CD14-positive monocyte (primary cell): ENCODE measurements around the gene TRPV2. TPM values are rescaled to one million over a fixed set of nuclear protein-coding genes. Genes with fewer than 3 reads are reported as not detected.

ENCODE experiments used
- DNase-seq, 3 donors: peaks; one replicate each; pipeline ENCODE4 v3.0.0-alpha.2; 2011 to 2022
- H2AFZ ChIP-seq: 2 replicates; pipeline ENCODE4 v1.6.0; 2012; ENCODE audit warnings: mild to moderate bottlenecking, low read depth, low read length, inconsistent platforms; ENCODE audit not compliant: insufficient read depth, poor library complexity, severe bottlenecking
- H3K27ac ChIP-seq, 2 donors: 1 replicate in 1 of 2; 2 replicates in 1 of 2; pipeline ENCODE4 v1.5.1; 2012 to 2013; ENCODE audit warnings: low read length in 2 of 2, control low read depth in 1 of 2, inconsistent platforms in 1 of 2, low read depth in 1 of 2, mild to moderate bottlenecking in 1 of 2
- H3K27me3 ChIP-seq, 2 donors: one replicate each; pipeline versions ENCODE4 v1.6.0 to v1.6.1; 2011 to 2013; ENCODE audit warnings: low read length in 2 of 2; ENCODE audit not compliant: control insufficient read depth in 2 of 2, insufficient read depth in 2 of 2
- H3K36me3 ChIP-seq, 2 donors: replicated peaks in 1 of 2; 1 replicate in 1 of 2; 2 replicates in 1 of 2; pipeline versions ENCODE4 v1.5.1 to v1.6.1; 2012 to 2013; ENCODE audit warnings: low read length in 2 of 2, control low read depth in 1 of 2, inconsistent platforms in 1 of 2, mild to moderate bottlenecking in 1 of 2; ENCODE audit not compliant: insufficient read depth in 2 of 2, control insufficient read depth in 1 of 2
- H3K4me1 ChIP-seq, 2 donors: 1 replicate in 1 of 2; 2 replicates in 1 of 2; pipeline versions ENCODE4 v1.5.1 to v1.6.1; 2012 to 2013; ENCODE audit warnings: low read length in 2 of 2, control low read depth in 1 of 2, inconsistent platforms in 1 of 2, mild to moderate bottlenecking in 1 of 2, moderate library complexity in 1 of 2; ENCODE audit not compliant: insufficient read depth in 2 of 2, control insufficient read depth in 1 of 2
- H3K4me2 ChIP-seq: replicated peaks from 2 replicates; pipeline ENCODE3; 2012; ENCODE audit warnings: low read length, moderate library complexity, mild to moderate bottlenecking; ENCODE audit not compliant: poor library complexity, severe bottlenecking; ENCODE audit errors: extremely low read depth
- H3K4me3 ChIP-seq, 3 experiments: fragments of 200-600 bp in 1 of 3; sonication (generic) in 1 of 3; replicated peaks in 1 of 3; 1 replicate in 2 of 3; 2 replicates in 1 of 3; pipeline ENCODE4 v1.5.1; 2011 to 2013; ENCODE audit warnings: low read length in 3 of 3, mild to moderate bottlenecking in 3 of 3, control low read depth in 2 of 3, low read depth in 2 of 3, inconsistent platforms in 1 of 3, moderate library complexity in 1 of 3
- H3K79me2 ChIP-seq: 2 replicates; pipeline ENCODE4 v1.6.0; 2012; ENCODE audit warnings: mild to moderate bottlenecking, control low read depth, inconsistent platforms, low read length, moderate library complexity; ENCODE audit not compliant: insufficient read depth
- H3K9ac ChIP-seq: 2 replicates; pipeline ENCODE4 v1.6.0; 2017; ENCODE audit warnings: low read length, mild to moderate bottlenecking; ENCODE audit not compliant: insufficient read depth, poor library complexity, severe bottlenecking
- H3K9me3 ChIP-seq, 2 donors: replicated peaks in 1 of 2; 1 replicate in 1 of 2; 2 replicates in 1 of 2; pipeline versions ENCODE4 v1.5.1 to v1.6.1; 2012 to 2013; ENCODE audit warnings: low read length in 2 of 2, control low read depth in 1 of 2; ENCODE audit not compliant: control insufficient read depth in 1 of 2, insufficient read depth in 1 of 2
- H4K20me1 ChIP-seq: 2 replicates; pipeline ENCODE4 v1.6.0; 2012; ENCODE audit warnings: mild to moderate bottlenecking, low read length, control low read depth, moderate library complexity; ENCODE audit not compliant: insufficient read depth
- H3K27ac Mint-ChIP-seq, 7 donors: one replicate each; pipeline ENCODE4 v1.8.0; 2020; ENCODE audit warnings: mild to moderate bottlenecking in 7 of 7, mixed read lengths in 7 of 7, moderate library complexity in 6 of 7, inconsistent platforms in 2 of 7
- H3K27me3 Mint-ChIP-seq, 3 donors: one replicate each; pipeline ENCODE4 v1.8.0; 2021 to 2022; ENCODE audit warnings: low read depth in 3 of 3, mild to moderate bottlenecking in 3 of 3, mixed read lengths in 3 of 3, moderate library complexity in 3 of 3, inconsistent platforms in 1 of 3
- H3K36me3 Mint-ChIP-seq, 2 donors: one replicate each; pipeline ENCODE4 v1.8.0; 2020; ENCODE audit warnings: mixed read lengths in 2 of 2, inconsistent platforms in 1 of 2, mild to moderate bottlenecking in 1 of 2
- H3K4me1 Mint-ChIP-seq: one replicate; pipeline ENCODE4 v1.8.0; 2020; ENCODE audit warnings: mild to moderate bottlenecking, mixed read lengths
- H3K4me3 Mint-ChIP-seq, 2 donors: one replicate each; pipeline ENCODE4 v1.8.0; 2020; ENCODE audit warnings: mild to moderate bottlenecking in 2 of 2, mixed read lengths in 2 of 2, moderate library complexity in 1 of 2
- H3K9me3 Mint-ChIP-seq, 7 donors: one replicate each; pipeline ENCODE4 v1.8.0; 2020 to 2022; ENCODE audit warnings: mixed read lengths in 7 of 7, mild to moderate bottlenecking in 6 of 7, moderate library complexity in 6 of 7, inconsistent platforms in 2 of 7
- CTCF ChIP-seq: fragments of 200-600 bp; IDR thresholded peaks from one replicate; pipeline ENCODE4 v1.8.0; 2022; ENCODE audit warnings: antibody characterized with exemption, mild to moderate bottlenecking
- WGBS: methylation state at CpG from one replicate; pipeline ENCODE4 v1.1.5; 2013; ENCODE audit warnings: missing lambda C conversion rate; ENCODE audit not compliant: insufficient coverage; 5-methylcytosine and 5-hydroxymethylcytosine counted together
- intact Hi-C, 2 donors: fragments of 100-400 bp; cut with micrococcal nuclease; formaldehyde crosslinking; loops; one replicate each; pipeline versions ENCODE4 v1.15.0 to v1.15.1; 2023
- polyA plus RNA-seq, 3 donors: library from polyadenylated mRNA; depleted of rRNA in 1 of 3; unstranded in 2 of 3; stranded (reverse) in 1 of 3; fragments of 300-500 nt in 2 of 3; fragments of >200 nt in 1 of 3; fragmentation: Illumina TruSeq in 2 of 3; gene quantifications; 1 replicate in 2 of 3; 2 replicates in 1 of 3; pipeline ENCODE4 v1.2.3, GENCODE V29; 2012 to 2021

The TRPV2 gene
- polyA plus RNA-seq, 3 donors = 51.4 to 66.3 (median 58.2) TPM

- H3K27ac ChIP-seq = no peak overlapping the region
- H3K4me3 Mint-ChIP-seq = no peak overlapping the region
- H3K4me2 ChIP-seq = no peak overlapping the region
- intact Hi-C loops = no loop called here
- no peaks in the 10 kb centered on the region for H3K4me1 ChIP-seq
- peaks cover 5% of the 10 kb centered on the region for H3K4me1 Mint-ChIP-seq
- peaks cover 0 to 6% (median 2%) of the 10 kb centered on the region in 3 donors for H3K27me3 Mint-ChIP-seq
- no peaks in the 10 kb centered on the region for H3K79me2 ChIP-seq
- H3K36me3 Mint-ChIP-seq = no peaks in the 10 kb centered on the region
- no peaks in the 10 kb centered on the region for H3K9me3 ChIP-seq
- no peak for TF ChIP-seq CTCF
- no peak overlapping the region for H3K27ac Mint-ChIP-seq
- peaks cover 0 to 2% (median 0%) of the 10 kb centered on the region in 7 donors for H3K9me3 Mint-ChIP-seq
- no peak overlapping the region for H3K4me3 ChIP-seq
- no peak overlapping the region for H2AFZ ChIP-seq
- H3K36me3 ChIP-seq = no peaks in the 10 kb centered on the region
- no peak overlapping the region for H3K9ac ChIP-seq
- DNase-seq = no peak
- no peaks in the 10 kb centered on the region for H4K20me1 ChIP-seq
- WGBS = 60% methylated on average over 6 of the region's 11 CpGs
- no peaks in the 10 kb centered on the region for H3K27me3 ChIP-seq
Observed at GRCh38 chr17:16470265-16470664, 54.9 kb downstream of the TRPV2 start.

- H3K9me3 ChIP-seq = no peaks in the 10 kb centered on the region
- H3K4me2 ChIP-seq = no peak overlapping the region
- Mint-ChIP-seq H3K36me3 (no peaks in the 10 kb centered on the region), H3K9me3 (peaks cover 0 to 2% (median 0%) of the 10 kb centered on the region in 7 donors), H3K4me3 (no peak overlapping the region), H3K27me3 (peaks cover 0 to 6% (median 2%) of the 10 kb centered on the region in 3 donors), H3K27ac (no peak overlapping the region), H3K4me1 (peaks cover 5% of the 10 kb centered on the region)
- H3K27me3 ChIP-seq = no peaks in the 10 kb centered on the region
- H4K20me1 ChIP-seq = no peaks in the 10 kb centered on the region
- 93% methylated on average over 4 of the region's 5 CpGs for WGBS
- H3K27ac ChIP-seq = no peak overlapping the region
- no peaks in the 10 kb centered on the region for H3K36me3 ChIP-seq
- intact Hi-C loops = no loop called here
- TF ChIP-seq CTCF = no peak
- DNase-seq = no peak
- H3K4me3 ChIP-seq = no peak overlapping the region
- no peak overlapping the region for H3K9ac ChIP-seq
- H2AFZ ChIP-seq = no peak overlapping the region
- H3K4me1 ChIP-seq = no peaks in the 10 kb centered on the region
- no peaks in the 10 kb centered on the region for H3K79me2 ChIP-seq
Observed at GRCh38 chr17:16471295-16471694, 55.9 kb downstream of the TRPV2 start.
